Esophagus mucosa (tissue), 1 donor: Measurements from ENCODE around the gene C1orf53. TPM values are rescaled to one million over a fixed set of nuclear protein-coding genes. Genes with fewer than 3 reads are reported as not detected.
"Not testable (repeated sequence)": the region's sequence is repeated elsewhere in the genome, so short reads cannot be mapped to it uniquely, and the experiment has no call there.

ENCODE experiments used
- ATAC-seq: fragments of 200-7000 bp; cut with Tn5 transposase; one replicate; pipeline ENCODE4 v1.9.1; 2020
- total RNA-seq: library from RNA; stranded (reverse); gene quantifications from one replicate; pipeline ENCODE4 v1.2.4, GENCODE V29; 2023
- donor health status: DM: yes; HTN: yes; CAD: no.

The C1orf53 gene
- total RNA-seq, 1 donor from 2014 or later, result 2.6 TPM

GRCh38 chr1:197921235-197922069 is 19.0 kb downstream of the C1orf53 start:
- ATAC-seq, result no peak

- no peak for ATAC-seq
Observed at GRCh38 chr1:197922070-197922390, 19.6 kb downstream of the C1orf53 start.

GRCh38 chr1:197923038-197923437 is 20.6 kb downstream of the C1orf53 start:
- ATAC-seq, result no peak

GRCh38 chr1:197924516-197925123 is 22.2 kb downstream of the C1orf53 start:
- peak; percentile 64 for ATAC-seq

GRCh38 chr1:197927908-197928665 is 25.7 kb downstream of the C1orf53 start:
- ATAC-seq, result no peak

- no peak for ATAC-seq
Observed at GRCh38 chr1:197928849-197929336, 26.5 kb downstream of the C1orf53 start.

DNA sequence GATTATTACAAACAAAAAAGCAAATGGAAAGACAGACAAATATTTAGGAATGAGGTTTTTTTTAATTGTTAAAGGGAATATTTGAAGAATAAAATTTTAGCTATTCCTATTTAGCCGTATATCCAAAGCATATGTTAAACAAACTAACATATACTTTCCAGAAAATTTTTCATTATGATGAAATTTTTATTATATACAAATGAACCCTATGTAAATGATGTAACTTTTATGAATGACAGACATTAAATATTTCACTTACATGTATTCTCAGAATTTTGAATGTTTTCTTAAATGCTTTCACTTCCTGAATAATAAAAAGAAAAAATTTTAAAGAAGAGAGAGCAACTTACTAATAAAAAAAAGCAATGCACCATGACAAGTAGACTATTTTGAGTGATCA is 30.6 kb downstream of the C1orf53 start:
- no peak for ATAC-seq

GRCh38 chr1:197933647-197934046 is 31.2 kb downstream of the C1orf53 start:
- ATAC-seq, result no peak

GRCh38 chr1:197937381-197937780 is 35.0 kb downstream of the C1orf53 start:
- no peak for ATAC-seq

DNA sequence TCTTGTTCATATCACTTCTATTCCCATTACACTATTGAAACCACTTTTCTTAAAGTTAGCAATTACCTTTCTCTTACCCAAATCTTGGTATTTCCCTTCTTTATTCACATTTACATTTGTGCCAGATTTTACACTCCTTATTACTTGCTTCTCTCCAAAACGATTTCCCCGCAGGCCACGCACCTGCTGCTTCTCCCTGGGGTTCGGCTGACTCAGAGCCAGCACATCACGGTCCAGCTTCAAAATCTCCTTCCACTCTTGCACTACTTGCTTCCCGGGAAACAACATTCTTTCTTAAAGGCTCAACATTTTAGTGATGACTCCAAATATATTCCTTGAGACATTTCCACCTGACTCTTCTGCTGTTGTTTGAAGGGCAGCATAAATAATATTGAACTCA is 35.5 kb downstream of the C1orf53 start:
- ATAC-seq, result no peak

- not testable (repeated sequence) for ATAC-seq
Observed at GRCh38 chr1:197939159-197939980, 36.9 kb downstream of the C1orf53 start.

- no peak for ATAC-seq
Observed at GRCh38 chr1:197942042-197942441, 39.6 kb downstream of the C1orf53 start.

DNA sequence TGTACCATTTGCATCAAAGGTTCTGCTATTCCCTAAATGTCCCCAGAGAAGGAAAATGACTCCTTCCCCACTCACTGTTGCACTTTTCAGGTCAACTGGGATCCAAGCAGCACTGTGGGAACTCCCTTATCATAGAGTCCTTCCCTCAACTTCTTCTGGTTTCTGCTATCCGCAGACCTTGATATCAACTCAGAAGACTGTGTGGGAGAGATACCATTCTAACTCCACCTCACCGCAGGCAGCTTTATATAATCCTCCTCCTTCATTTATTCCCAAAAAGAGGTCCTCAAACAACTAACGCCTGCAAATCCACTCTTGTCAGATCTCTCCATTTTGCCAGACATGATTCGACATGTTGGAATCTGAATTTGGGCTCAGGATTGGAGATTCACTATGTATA is 42.1 kb downstream of the C1orf53 start:
- no peak for ATAC-seq

GRCh38 chr1:197948926-197949899 is 46.8 kb downstream of the C1orf53 start:
- no peak for ATAC-seq

DNA sequence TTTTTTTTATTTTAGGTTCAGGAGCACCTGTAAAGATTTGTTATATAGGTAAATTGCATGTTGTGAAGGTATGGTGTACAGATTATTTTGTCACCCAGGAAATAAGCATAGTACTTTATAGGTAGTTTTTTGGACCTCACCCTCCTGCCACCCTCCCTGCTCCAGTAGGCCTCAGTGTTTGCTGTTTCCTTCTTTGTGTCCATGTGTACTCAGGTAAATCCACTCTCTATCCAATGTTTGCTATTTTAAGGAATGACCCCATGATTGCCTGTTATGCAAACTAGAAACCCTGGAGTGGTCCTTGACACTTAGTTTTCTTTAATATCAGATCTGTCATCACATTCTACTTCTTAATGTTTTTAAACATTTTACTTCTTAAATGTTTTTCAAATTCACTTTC is 48.7 kb downstream of the C1orf53 start:
- no peak for ATAC-seq

DNA sequence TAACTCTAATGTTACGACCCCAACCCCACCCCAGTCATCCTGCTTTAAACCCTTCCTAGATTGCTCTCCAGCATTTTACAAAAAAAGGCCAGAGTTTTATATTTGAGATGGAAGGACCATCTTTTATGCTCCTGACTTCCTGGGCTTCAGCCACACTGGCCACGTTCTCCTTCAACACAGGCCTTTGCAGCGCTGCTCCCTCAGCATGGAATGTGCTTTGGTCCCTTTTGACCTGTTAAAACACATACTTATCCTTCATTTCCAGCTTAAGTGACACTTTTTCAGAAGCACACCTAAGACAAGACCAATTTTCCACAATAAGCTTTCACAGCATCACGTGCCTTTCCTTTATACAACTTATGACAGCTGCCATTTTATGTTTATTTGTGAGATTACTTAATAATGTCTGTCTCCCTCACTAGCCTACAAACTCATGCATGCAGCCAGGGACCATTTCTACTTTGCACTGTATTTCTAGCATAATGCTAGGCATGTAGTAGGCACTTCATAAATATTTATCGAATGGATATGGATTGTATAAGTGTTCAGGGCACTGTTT is 49.3 kb downstream of the C1orf53 start:
- no peak for ATAC-seq

DNA sequence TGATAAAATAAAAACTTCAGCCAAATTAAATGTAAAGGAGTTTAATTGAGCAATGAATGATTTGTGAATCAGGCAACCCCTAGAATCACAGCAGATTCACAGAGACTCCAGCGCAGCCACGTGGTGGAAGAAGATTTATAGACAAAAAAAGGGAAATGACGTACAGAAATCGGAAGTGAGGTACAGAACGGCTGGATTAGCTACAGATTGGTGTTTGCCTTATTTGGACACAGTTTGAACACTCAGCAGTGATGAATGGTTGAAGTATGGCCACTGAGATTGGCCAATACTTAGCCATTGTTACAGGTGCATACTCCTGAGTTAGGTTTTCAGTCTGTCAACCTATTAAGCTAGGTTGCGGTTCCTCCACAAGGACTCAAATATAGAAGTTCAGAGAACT is 51.0 kb downstream of the C1orf53 start:
- ATAC-seq, result not testable (repeated sequence)

DNA sequence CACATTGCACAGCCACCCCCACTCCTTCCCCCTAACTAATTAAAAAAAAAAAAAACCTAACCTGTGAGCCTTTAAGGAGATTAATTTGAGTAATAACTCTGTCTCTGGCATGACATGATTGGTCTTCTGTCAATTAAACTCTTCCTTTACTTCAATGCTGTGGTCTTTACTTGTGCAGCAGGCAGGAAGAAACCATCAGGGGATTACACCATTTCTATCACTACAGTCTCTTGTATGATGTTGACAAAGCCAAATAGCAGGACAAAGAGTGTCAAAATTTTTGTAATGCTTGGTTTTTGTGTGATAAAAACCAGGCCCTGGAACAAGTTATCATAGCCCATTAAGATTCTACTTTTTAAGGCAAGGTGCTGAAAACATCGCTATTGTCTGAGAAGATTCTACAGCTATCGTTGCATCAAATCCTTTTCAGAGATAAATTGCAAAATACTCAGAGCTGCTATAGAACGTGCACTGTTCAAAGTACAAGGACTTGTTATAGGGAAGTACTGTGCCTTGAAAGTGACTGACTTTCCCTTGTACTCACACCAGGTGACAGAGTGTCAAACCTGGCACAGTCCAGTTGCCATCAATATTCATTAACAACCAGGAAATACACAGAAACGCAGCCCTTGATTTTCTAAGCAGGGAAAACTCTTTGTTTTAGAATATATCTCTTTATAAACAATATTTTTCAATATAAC is 52.4 kb downstream of the C1orf53 start:
- no peak for ATAC-seq

DNA sequence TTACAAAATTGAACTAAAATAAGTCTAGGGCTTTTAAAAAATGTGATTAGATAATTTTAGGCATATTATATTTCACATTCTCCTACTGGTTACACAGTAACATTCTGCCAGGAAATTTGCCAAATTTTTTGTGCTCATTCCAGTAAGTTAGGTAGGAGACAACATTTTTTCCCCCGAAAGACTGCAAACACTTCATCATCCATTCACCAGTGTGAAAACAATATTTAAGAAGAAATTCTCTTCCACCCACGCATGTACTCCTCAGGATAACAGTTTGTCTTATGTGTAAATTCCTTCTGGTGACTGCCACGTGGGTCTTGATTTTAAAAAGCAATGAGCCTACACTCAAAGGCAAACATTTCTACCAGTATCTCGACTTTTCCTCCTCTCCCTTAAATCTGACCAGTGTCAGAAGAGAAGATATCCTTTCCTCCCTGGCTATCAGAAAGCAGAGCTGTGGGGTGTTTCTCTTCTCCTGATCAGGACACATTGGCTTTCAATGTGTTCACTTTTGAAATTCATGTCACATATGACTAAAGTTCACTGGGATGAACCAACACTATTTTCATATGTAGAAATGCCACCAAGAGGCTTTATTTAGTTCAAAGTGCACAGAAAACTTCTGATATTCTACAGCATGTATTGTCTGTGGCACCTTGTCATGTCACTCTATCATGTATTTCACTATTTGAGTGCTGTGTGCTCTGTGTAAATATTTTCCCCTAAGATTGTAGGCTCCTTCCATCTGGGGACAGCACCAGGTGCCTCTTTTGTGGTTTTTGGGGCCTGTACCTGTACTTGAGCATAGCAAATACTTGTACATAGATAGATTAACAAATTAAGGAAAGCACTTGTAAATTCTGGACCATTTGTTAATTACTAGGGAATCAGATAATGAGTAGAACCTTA is 53.3 kb downstream of the C1orf53 start:
- no peak for ATAC-seq
